Choroid plexus epithelial cell (primary cell): ENCODE results near the gene RAB38.

Experiments
- DNase-seq: peaks from one replicate; pipeline ENCODE4 v3.0.0-alpha.2; 2010; ENCODE audit warnings: low read depth
- H3K4me3 ChIP-seq: 2 replicates; pipeline ENCODE4 v1.5.1; 2011; ENCODE audit warnings: low read depth, mild to moderate bottlenecking, control low read depth, low read length, moderate library complexity
- CTCF ChIP-seq: conservative IDR thresholded peaks from 2 replicates; pipeline ENCODE4 v1.5.1; 2011; ENCODE audit warnings: low read depth, mild to moderate bottlenecking, control low read depth, inconsistent platforms, low read length, moderate library complexity

The RAB38 gene

GRCh38 chr11:88202498-88202897 lies 27.3 kb upstream of the RAB38 start:
- no peak overlapping the region for H3K4me3 ChIP-seq
- TF ChIP-seq CTCF, result no peak
- DNase-seq, result no peak

- TF ChIP-seq CTCF, result no peak
- H3K4me3 ChIP-seq, result no peak overlapping the region
- no peak for DNase-seq
Observed at GRCh38 chr11:88196393-88196792, 21.1 kb upstream of the RAB38 start.

- DNase-seq, result no peak
- no peak overlapping the region for H3K4me3 ChIP-seq
- no peak for TF ChIP-seq CTCF
Observed at GRCh38 chr11:88195908-88196307, 20.7 kb upstream of the RAB38 start.

GRCh38 chr11:88194990-88195389 lies 19.7 kb upstream of the RAB38 start:
- no peak for TF ChIP-seq CTCF
- DNase-seq, result no peak
- no peak overlapping the region for H3K4me3 ChIP-seq

DNA sequence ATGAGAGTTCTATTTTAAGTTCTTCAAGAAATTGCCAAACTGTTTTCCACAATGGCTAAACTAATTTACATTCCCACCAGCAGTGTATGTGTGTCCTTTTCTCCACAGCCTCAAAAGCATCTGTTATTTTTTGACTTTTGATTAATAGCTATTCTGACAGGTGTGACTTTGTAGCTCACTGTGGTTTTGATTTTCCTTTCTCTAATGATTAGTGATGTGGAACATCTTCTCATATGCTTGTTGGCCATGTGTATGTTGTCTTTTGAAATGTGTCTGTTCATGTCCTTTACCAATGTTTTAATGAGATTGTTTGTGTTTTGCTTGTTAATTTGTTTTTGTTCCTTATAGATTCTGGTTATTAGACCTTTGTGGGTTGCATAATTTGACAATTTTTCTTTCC lies 18.0 kb upstream of the RAB38 start:
- H3K4me3 ChIP-seq, result no peak overlapping the region
- no peak for TF ChIP-seq CTCF
- DNase-seq, result no peak

DNA sequence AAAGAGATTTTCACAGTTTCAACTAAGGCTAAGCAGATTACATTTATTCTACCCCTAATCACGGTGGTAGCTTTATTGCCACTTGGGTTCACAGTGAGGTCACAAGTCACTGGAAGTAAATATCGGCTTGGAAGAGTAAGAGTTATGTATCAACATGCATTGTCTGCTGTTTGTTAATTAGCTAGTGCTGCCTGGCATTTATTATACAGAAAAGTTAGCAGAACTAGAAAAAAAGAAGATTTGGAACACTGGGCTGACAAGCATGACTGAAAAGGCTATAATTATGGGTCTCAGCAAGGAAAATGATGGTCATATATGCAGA lies 13.7 kb upstream of the RAB38 start:
- TF ChIP-seq CTCF, result no peak
- DNase-seq, result no peak
- no peak overlapping the region for H3K4me3 ChIP-seq

GRCh38 chr11:88188251-88188931 lies 13.1 kb upstream of the RAB38 start:
- no peak for TF ChIP-seq CTCF
- DNase-seq, result peak; percentile 40
- H3K4me3 ChIP-seq, result no peak overlapping the region
